Measurements from ENCODE around the gene SMDT1.

- no peak for TF ChIP-seq REST (IDR thresholded peaks at IDR 0.05; ENCODE audit: unreplicated experiment)
- no peak for TF ChIP-seq CTCF (conservative IDR thresholded peaks at IDR 0.05; ENCODE audit: low read depth in 2 of 2)
- no peak for TF ChIP-seq EZH2phosphoT487 (IDR thresholded peaks at IDR 0.05; ENCODE audit: unreplicated experiment)
- no peak for TF ChIP-seq EZH2 (IDR thresholded peaks at IDR 0.05; ENCODE audit: low read depth, unreplicated experiment)
- TF ChIP-seq POLR2AphosphoS5 (IDR thresholded peaks at IDR 0.05; ENCODE audit: low read depth) = no peak
- TF ChIP-seq ZNF114 (CRISPR knock-in tag; IDR thresholded peaks at IDR 0.05) = no peak
- TF ChIP-seq JUNB (IDR thresholded peaks at IDR 0.05; ENCODE audit: unreplicated experiment) = no peak
- TF ChIP-seq STAT1 (IDR thresholded peaks at IDR 0.05; ENCODE audit: unreplicated experiment) = no peak
- TF ChIP-seq CREB1 (CRISPR knock-in tag; IDR thresholded peaks at IDR 0.05; ENCODE audit: low read depth) = no peak
- no peak for TF ChIP-seq ZNF331 (CRISPR knock-in tag; IDR thresholded peaks at IDR 0.05; ENCODE audit: low read depth)
- TF ChIP-seq ETS1 (IDR thresholded peaks at IDR 0.05) = no peak
- no peak for TF ChIP-seq ZNF462 (CRISPR knock-in tag; IDR thresholded peaks at IDR 0.05)
Measured at GRCh38 chr22:42041784-42042183, 37.7 kb upstream of the SMDT1 start.

Measured in GM23338 (cell line).